HG02840 (cell line): ENCODE results near the gene C6orf136.
A peak's percentile ranks its signal among the peaks of the same experiment; 100 is the strongest.
"Not testable (repeated sequence)": the region's sequence is repeated elsewhere in the genome, so short reads cannot be mapped to it uniquely, and the experiment has no call there.

Source experiments
- ATAC-seq: cut with Tn5 transposase; IDR thresholded peaks from one replicate; pipeline ENCODE4 v1.9.1; 2021; ENCODE audit warnings: mild to moderate bottlenecking, moderate library complexity, moderate number of reproducible peaks; ENCODE audit not compliant: unreplicated experiment, low FRiP score

C6orf136 gene

GRCh38 chr6:30646450-30647241 lies at the start of gene C6orf136:
TSS of gene C6orf136 (plus strand) at chr6:30647133. CDS start at chr6:30647232, 99 bp downstream.
- ATAC-seq: peak; percentile 50

GRCh38 chr6:30597315-30598144 lies 49.4 kb upstream of the C6orf136 start:
- not testable (repeated sequence) for ATAC-seq

- ATAC-seq: no peak
Observed at GRCh38 chr6:30598912-30599624, 47.9 kb upstream of the C6orf136 start.

GRCh38 chr6:30599625-30600324 lies 47.2 kb upstream of the C6orf136 start:
- no peak for ATAC-seq

- no peak for ATAC-seq
Observed at GRCh38 chr6:30600451-30600961, 46.4 kb upstream of the C6orf136 start.

GRCh38 chr6:30601436-30601814 lies 45.5 kb upstream of the C6orf136 start:
- no peak for ATAC-seq

- ATAC-seq: no peak
Observed at GRCh38 chr6:30601815-30602641, 44.9 kb upstream of the C6orf136 start.

GRCh38 chr6:30603961-30604360 lies 43.0 kb upstream of the C6orf136 start:
- no peak for ATAC-seq

- no peak for ATAC-seq
Observed at GRCh38 chr6:30610065-30610464, 36.9 kb upstream of the C6orf136 start.

- no peak for ATAC-seq
Observed at GRCh38 chr6:30611150-30611855, 35.6 kb upstream of the C6orf136 start.

- ATAC-seq: no peak
Observed at GRCh38 chr6:30611856-30612194, 35.1 kb upstream of the C6orf136 start.

GRCh38 chr6:30612213-30612612 lies 34.7 kb upstream of the C6orf136 start:
- no peak for ATAC-seq

GRCh38 chr6:30612687-30613248 lies 34.2 kb upstream of the C6orf136 start:
- no peak for ATAC-seq

GRCh38 chr6:30613251-30614043 lies 33.5 kb upstream of the C6orf136 start:
- no peak for ATAC-seq

- ATAC-seq: no peak
Observed at GRCh38 chr6:30614044-30614842, 32.7 kb upstream of the C6orf136 start.

- ATAC-seq: no peak
Observed at GRCh38 chr6:30614843-30615218, 32.1 kb upstream of the C6orf136 start.
